Spleen (tissue), 11 donors: ENCODE results near the gene MAST4. TPM values are rescaled to one million over a fixed set of nuclear protein-coding genes. Genes with fewer than 3 reads are reported as not detected.

ENCODE experiments used
- DNase-seq: peaks from one replicate; pipeline ENCODE4 v3.0.0-alpha.2; 2020
- H3K27ac ChIP-seq, 8 donors: fragments of 200-600 bp; sonication (generic) in 7 of 8; 1 replicate in 4 of 8; 2 replicates in 4 of 8; pipeline versions ENCODE4 v1.5.0 to v1.8.0; 2016 to 2021; ENCODE audit warnings: inconsistent platforms in 4 of 8, mild to moderate bottlenecking in 4 of 8, moderate library complexity in 1 of 8
- H3K27me3 ChIP-seq, 7 donors: fragments of 200-600 bp; sonication (generic) in 6 of 7; replicated peaks in 1 of 7; 1 replicate in 4 of 7; 2 replicates in 3 of 7; pipeline versions ENCODE4 v1.5.0 to v1.8.0; 2016 to 2021; ENCODE audit warnings: inconsistent platforms in 3 of 7, mild to moderate bottlenecking in 1 of 7
- H3K36me3 ChIP-seq, 6 donors: fragments of 200-600 bp; sonication (generic) in 5 of 6; 1 replicate in 4 of 6; 2 replicates in 2 of 6; pipeline versions ENCODE4 v1.5.0 to v1.8.0; 2016 to 2021; ENCODE audit warnings: inconsistent platforms in 2 of 6
- H3K4me1 ChIP-seq, 6 donors: fragments of 200-600 bp; sonication (generic) in 5 of 6; 1 replicate in 3 of 6; 2 replicates in 3 of 6; pipeline versions ENCODE4 v1.5.0 to v1.8.0; 2016 to 2021; ENCODE audit warnings: inconsistent platforms in 3 of 6
- H3K4me3 ChIP-seq, 8 donors: fragments of 200-600 bp; sonication (generic) in 7 of 8; 1 replicate in 4 of 8; 2 replicates in 4 of 8; pipeline versions ENCODE4 v1.5.0 to v1.8.0; 2016 to 2021; ENCODE audit warnings: inconsistent platforms in 4 of 8, mild to moderate bottlenecking in 4 of 8, moderate library complexity in 2 of 8
- H3K9me3 ChIP-seq, 8 donors: fragments of 200-600 bp; sonication (generic) in 7 of 8; 1 replicate in 4 of 8; 2 replicates in 4 of 8; pipeline versions ENCODE4 v1.5.0 to v1.8.0; 2016 to 2021; ENCODE audit warnings: inconsistent platforms in 4 of 8
- POLR2A ChIP-seq, 3 donors: fragments of 450-650 bp; IDR thresholded peaks; one replicate each; pipeline ENCODE4 v1.5.1; 2017; ENCODE audit warnings: antibody characterized with exemption in 3 of 3, mild to moderate bottlenecking in 1 of 3
- POLR2AphosphoS5 ChIP-seq, 3 donors: sonication (generic); formaldehyde crosslinking; IDR thresholded peaks; one replicate each; pipeline ENCODE4 v1.5.1; 2017; ENCODE audit warnings: antibody characterized with exemption in 3 of 3
- WGBS, 5 donors: extraction: QIAGEN DNeasy Blood & Tissue Kit in 3 of 5; methylation state at CpG; one replicate each; pipeline versions ENCODE4 v1.1.5 to v1.1.7; 2013 to 2018; 5-methylcytosine and 5-hydroxymethylcytosine counted together
- intact Hi-C: fragments of 100-400 bp; cut with DNase I; formaldehyde crosslinking; loops from one replicate; pipeline ENCODE4 v1.15.0; 2023; ENCODE audit warnings: low total_unique reads
- polyA plus RNA-seq, 3 donors: library from polyadenylated mRNA; stranded (reverse); fragments of 200-250 nt; gene quantifications; one replicate each; pipeline ENCODE4 v1.2.1, GENCODE V29; 2013
- total RNA-seq, 7 donors: library from RNA; depleted of rRNA in 3 of 7; stranded (reverse); fragments of >200 nt in 3 of 7; fragmentation: NEBNext Ultra II Directional in 4 of 7; extraction: Animal tissue kit (Norgen Biotek cat#: 25700) in 4 of 7; gene quantifications; one replicate each; pipeline versions ENCODE4 v1.1.0 to v1.2.1, GENCODE V29; 2016 to 2021
- TF ChIP-seq, protein P1 (sequence below), 11 experiments: fragments of 200-600 bp in 7 of 11; fragments of 450-650 bp in 4 of 11; sonication (generic) in 4 of 11; IDR thresholded peaks in 8 of 11; conservative IDR thresholded peaks in 3 of 11; 1 replicate in 7 of 11; 2 replicates in 4 of 11; pipeline versions ENCODE4 v1.4.0 to v1.8.0; 2016 to 2021; ENCODE audit warnings: antibody characterized with exemption in 11 of 11, inconsistent platforms in 4 of 11, mild to moderate bottlenecking in 1 of 11
- donor health status: healthy with polysubstance abuse.
- donor health status: DM: no; HTN: no; CAD: no; lungs with moderate emphysema.
- donor health status: DM: no; HTN: no; CAD: no.
- donor health status: Bipolar disorder and iron deficiency.
- donor health status: healthy.
- donor health status: DM: no; HTN: no; CAD: no.
- donor health status: DM: yes; HTN: yes; CAD: no.

MAST4 gene
- total and polyA plus RNA-seq, 10 donors, result 2.5 to 43.7 (median 25.4) TPM

DNA sequence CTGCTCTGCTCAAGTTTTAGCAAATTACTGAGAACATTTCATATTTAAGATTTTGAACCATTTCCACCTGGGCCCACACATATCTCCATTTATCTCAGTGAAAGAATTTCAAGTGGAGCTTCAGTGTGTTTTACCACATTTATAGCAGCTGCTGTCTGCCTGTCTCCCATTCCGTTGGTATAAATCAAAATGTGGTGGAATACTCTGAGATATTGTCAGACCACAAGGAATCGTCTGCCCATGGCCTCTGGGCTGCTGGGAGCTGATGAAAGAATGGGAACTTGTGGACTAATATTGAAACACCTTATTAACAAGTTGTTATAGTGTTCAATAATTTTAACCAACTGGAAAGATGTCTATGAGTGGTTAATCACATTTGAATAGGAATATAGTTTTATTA lies 33.3 kb downstream of the MAST4 start:
- 73 to 85% (median 76%) methylated on average over 2 of the region's 2 CpGs for WGBS, 5 donors
- Histone ChIP-seq H3K9me3 (no peaks in the 10 kb centered on the region), H3K4me1 (peaks cover 0 to 12% (median 0%) of the 10 kb centered on the region in 6 donors), H3K36me3 (no peaks in the 10 kb centered on the region), H3K27ac (no peak overlapping the region), H3K4me3 (no peak overlapping the region), H3K27me3 (no peaks in the 10 kb centered on the region)
- DNase-seq, result no peak
- TF ChIP-seq, protein P1, sequence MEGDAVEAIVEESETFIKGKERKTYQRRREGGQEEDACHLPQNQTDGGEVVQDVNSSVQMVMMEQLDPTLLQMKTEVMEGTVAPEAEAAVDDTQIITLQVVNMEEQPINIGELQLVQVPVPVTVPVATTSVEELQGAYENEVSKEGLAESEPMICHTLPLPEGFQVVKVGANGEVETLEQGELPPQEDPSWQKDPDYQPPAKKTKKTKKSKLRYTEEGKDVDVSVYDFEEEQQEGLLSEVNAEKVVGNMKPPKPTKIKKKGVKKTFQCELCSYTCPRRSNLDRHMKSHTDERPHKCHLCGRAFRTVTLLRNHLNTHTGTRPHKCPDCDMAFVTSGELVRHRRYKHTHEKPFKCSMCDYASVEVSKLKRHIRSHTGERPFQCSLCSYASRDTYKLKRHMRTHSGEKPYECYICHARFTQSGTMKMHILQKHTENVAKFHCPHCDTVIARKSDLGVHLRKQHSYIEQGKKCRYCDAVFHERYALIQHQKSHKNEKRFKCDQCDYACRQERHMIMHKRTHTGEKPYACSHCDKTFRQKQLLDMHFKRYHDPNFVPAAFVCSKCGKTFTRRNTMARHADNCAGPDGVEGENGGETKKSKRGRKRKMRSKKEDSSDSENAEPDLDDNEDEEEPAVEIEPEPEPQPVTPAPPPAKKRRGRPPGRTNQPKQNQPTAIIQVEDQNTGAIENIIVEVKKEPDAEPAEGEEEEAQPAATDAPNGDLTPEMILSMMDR (IDR thresholded peaks at IDR 0.05 in 8 of 11, conservative IDR thresholded peaks at IDR 0.05 in 3 of 11), result no peak
- no peak for TF ChIP-seq POLR2A (IDR thresholded peaks at IDR 0.05)
- no peak for TF ChIP-seq POLR2AphosphoS5 (IDR thresholded peaks at IDR 0.05)
- intact Hi-C loops, result no loop called here

DNA sequence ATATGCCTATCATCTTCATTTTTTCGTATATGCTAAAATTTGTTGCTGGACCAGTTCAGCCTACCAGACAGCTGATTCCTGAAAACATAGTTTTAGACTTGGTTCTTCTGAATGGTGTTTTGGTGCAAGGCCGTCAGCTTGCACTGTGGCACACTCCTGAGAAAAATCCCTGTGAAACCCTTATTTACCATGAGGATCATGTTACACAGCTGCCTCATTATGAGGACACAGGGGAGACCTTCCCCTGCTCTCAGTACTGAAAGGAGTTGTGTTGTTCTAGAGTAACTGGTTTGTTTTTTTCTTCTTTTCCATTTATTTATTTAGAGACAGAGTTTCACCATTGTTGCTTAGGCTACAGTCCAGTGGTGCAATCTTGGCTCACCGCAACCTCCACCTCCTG lies 37.6 kb downstream of the MAST4 start:
- TF ChIP-seq, protein P1 (IDR thresholded peaks at IDR 0.05 in 8 of 11, conservative IDR thresholded peaks at IDR 0.05 in 3 of 11), result no peak
- TF ChIP-seq POLR2AphosphoS5 (IDR thresholded peaks at IDR 0.05), result no peak
- Histone ChIP-seq H3K9me3 (no peaks in the 10 kb centered on the region), H3K36me3 (no peaks in the 10 kb centered on the region), H3K27me3 (no peaks in the 10 kb centered on the region), H3K4me3 (no peak overlapping the region), H3K4me1 (peaks cover 0 to 3% (median 0%) of the 10 kb centered on the region in 6 donors), H3K27ac (no peak overlapping the region)
- intact Hi-C loops, result no loop called here
- DNase-seq, result no peak
- WGBS, 5 donors, result 92 to 98% (median 95%) methylated on average over 3 of the region's 3 CpGs

DNA sequence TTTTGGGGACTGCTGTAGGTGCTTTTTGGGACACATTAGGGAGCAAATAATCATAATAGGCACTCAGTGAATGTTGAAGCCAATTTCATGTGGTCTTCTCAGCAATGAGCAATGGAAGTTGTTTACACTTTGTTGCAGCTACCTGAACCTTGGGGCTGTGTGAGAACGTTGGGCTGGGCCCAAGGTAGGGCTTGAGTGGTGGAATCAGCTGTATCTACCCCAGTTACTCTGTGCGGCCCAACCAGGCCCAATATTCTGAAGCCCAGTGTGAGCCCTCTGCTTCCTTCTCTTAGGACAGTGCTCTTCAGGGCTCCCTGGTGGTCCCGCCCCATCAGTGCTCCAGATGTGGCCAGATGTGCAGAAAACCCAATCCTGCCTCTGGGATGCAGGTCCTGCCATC lies 38.4 kb downstream of the MAST4 start:
- H3K4me3 ChIP-seq, result no peak overlapping the region
- no peak overlapping the region for H3K27ac ChIP-seq
- no peaks in the 10 kb centered on the region for H3K27me3 ChIP-seq
- H3K4me1 ChIP-seq, result no peaks in the 10 kb centered on the region
- TF ChIP-seq POLR2A (IDR thresholded peaks at IDR 0.05) (no peak), POLR2AphosphoS5 (IDR thresholded peaks at IDR 0.05) (no peak)
- TF ChIP-seq, protein P1 (IDR thresholded peaks at IDR 0.05 in 8 of 11, conservative IDR thresholded peaks at IDR 0.05 in 3 of 11), result no peak
- no peak for DNase-seq
- intact Hi-C loops, result no loop called here
- 76 to 93% (median 86%) methylated on average over 1 to 3 of the region's 3 CpGs for WGBS, 5 donors
- H3K9me3 ChIP-seq, result no peaks in the 10 kb centered on the region
- no peaks in the 10 kb centered on the region for H3K36me3 ChIP-seq

DNA sequence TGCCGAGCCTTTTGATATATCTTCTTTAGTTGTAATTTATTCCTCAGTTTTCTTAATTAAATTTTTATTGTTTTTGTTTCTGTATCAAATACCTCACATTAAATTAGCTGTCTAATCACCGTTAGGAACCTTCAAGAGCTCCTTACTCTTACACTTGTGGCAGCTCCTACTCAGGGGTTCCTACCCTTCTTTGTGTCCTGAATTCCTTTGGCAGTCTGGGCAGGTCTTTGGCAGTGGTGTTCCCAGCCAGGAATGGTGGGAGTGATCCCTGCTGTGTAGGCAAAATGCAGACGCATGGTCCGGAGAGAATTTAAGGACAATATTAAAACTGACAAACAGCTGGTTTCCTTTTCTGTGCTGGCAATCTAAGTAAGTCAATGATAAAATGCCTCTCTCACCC lies 41.8 kb downstream of the MAST4 start:
- H3K4me3 ChIP-seq, result no peak overlapping the region
- TF ChIP-seq POLR2A (IDR thresholded peaks at IDR 0.05) (no peak), POLR2AphosphoS5 (IDR thresholded peaks at IDR 0.05) (no peak)
- TF ChIP-seq, protein P1 (IDR thresholded peaks at IDR 0.05 in 8 of 11, conservative IDR thresholded peaks at IDR 0.05 in 3 of 11), result no peak
- H3K27ac ChIP-seq, result no peak overlapping the region
- WGBS, 5 donors, result 75 to 89% (median 85%) methylated on average over 4 of the region's 4 CpGs
- no peak for DNase-seq
- peaks cover 0 to 7% (median 0%) of the 10 kb centered on the region in 6 donors for H3K4me1 ChIP-seq
- peaks cover 0 to 6% (median 0%) of the 10 kb centered on the region in 8 donors for H3K9me3 ChIP-seq
- no peaks in the 10 kb centered on the region for H3K36me3 ChIP-seq
- intact Hi-C loops, result no loop called here
- H3K27me3 ChIP-seq, result no peaks in the 10 kb centered on the region
